ENCODE data around the gene COL3A1.

Gene COL3A1

GRCh38 chr2:188949046-188949818, 24.9 kb upstream of the COL3A1 start:
- TF ChIP-seq CTCF (IDR thresholded peaks at IDR 0.05; ENCODE audit: borderline replicate concordance, control extremely low read depth, extremely low read depth, insufficient read depth, missing control alignments): no peak
- DNase-seq (ENCODE audit: low spot score): no peak
- in situ Hi-C loops (cut with MboI; ENCODE audit: low sequenced_read_pairs, unreplicated experiment): no loop called here

- DNase-seq (ENCODE audit: low spot score): no peak
- TF ChIP-seq CTCF (IDR thresholded peaks at IDR 0.05; ENCODE audit: borderline replicate concordance, control extremely low read depth, extremely low read depth, insufficient read depth, missing control alignments): no peak
- in situ Hi-C loops (cut with MboI; ENCODE audit: low sequenced_read_pairs, unreplicated experiment): no loop called here
Measured at GRCh38 chr2:188952901-188953300, 21.3 kb upstream of the COL3A1 start.

GRCh38 chr2:188956290-188956689, 17.9 kb upstream of the COL3A1 start:
- in situ Hi-C loops (cut with MboI; ENCODE audit: low sequenced_read_pairs, unreplicated experiment): no loop called here
- TF ChIP-seq CTCF (IDR thresholded peaks at IDR 0.05; ENCODE audit: borderline replicate concordance, control extremely low read depth, extremely low read depth, insufficient read depth, missing control alignments): no peak
- no peak for DNase-seq (ENCODE audit: low spot score)

- in situ Hi-C loops (cut with MboI; ENCODE audit: low sequenced_read_pairs, unreplicated experiment): no loop called here
- no peak for DNase-seq (ENCODE audit: low spot score)
- TF ChIP-seq CTCF (IDR thresholded peaks at IDR 0.05; ENCODE audit: borderline replicate concordance, control extremely low read depth, extremely low read depth, insufficient read depth, missing control alignments): no peak
Measured at GRCh38 chr2:188956961-188957360, 17.2 kb upstream of the COL3A1 start.

- in situ Hi-C loops (cut with MboI; ENCODE audit: low sequenced_read_pairs, unreplicated experiment): no loop called here
- no peak for TF ChIP-seq CTCF (IDR thresholded peaks at IDR 0.05; ENCODE audit: borderline replicate concordance, control extremely low read depth, extremely low read depth, insufficient read depth, missing control alignments)
- DNase-seq (ENCODE audit: low spot score): no peak
Measured at GRCh38 chr2:188957646-188958045, 16.5 kb upstream of the COL3A1 start.

GRCh38 chr2:188963741-188964140, 10.4 kb upstream of the COL3A1 start:
- no peak for DNase-seq (ENCODE audit: low spot score)
- in situ Hi-C loops (cut with MboI; ENCODE audit: low sequenced_read_pairs, unreplicated experiment): no loop called here
- TF ChIP-seq CTCF (IDR thresholded peaks at IDR 0.05; ENCODE audit: borderline replicate concordance, control extremely low read depth, extremely low read depth, insufficient read depth, missing control alignments): no peak

All from GM13976 (cell line).